Measurements from ENCODE around the gene SS18L1.

SS18L1 gene

DNA sequence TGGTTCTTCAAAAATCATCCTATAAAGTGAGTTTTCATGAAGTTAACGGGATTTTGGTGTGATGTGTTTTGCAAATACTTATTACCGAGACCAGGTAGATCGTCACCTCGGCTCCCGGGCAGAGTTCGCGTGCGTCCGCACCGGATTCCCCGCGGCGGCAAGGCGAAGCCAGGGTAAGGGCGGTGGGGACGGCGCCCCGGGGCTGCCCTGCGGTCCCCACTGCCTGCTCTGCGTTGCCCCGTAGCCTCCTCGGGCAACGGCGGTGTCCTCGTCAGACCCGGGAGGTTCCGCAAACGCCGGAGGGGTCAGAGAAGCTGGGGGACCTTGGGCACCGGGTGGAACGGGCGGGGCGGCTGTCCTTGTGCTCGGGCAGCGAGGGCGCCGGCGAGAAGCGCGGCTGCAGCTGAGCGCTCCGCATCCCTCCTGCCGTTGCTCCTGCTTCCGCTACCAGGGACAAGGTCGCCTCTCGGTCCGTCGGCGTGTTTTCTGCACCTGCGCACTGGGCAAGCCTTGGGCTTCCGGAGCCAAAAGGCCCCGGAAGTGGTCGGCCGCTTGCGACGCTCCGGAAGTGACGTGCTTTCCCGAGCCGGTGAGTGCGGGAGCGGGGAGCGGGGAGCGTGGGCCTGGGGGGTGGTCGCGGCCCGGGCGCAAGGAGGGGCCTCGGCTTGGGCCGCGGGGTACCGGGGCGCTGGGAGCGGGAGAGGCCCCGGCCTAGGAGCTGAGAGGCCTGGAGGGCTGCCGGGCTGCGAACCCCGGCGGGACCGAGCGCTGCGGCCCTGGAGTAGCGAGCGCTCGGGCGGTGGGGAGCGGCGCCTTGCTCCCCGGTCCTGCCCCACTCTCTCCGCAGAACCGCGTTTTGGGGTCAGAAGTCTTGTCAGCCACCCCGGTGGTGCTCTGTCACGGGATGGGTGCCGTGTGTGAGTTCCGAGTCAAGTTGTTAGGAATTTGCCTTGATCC lies 39.2 kb downstream of the SS18L1 start, which contains the start of gene MTG2:
TSS of gene MTG2 (plus strand) at position 560 of the 957 bp plus-strand sequence. CDS start 10,393 bp downstream, outside the sequence.
- peaks cover 8% of the 10 kb centered on the region for H3K79me2 ChIP-seq (ENCODE audit: control insufficient read depth, insufficient read depth, low read length)
- peak within 1 kb of the TSS; percentile 74 for H3K4me3 ChIP-seq (ENCODE audit: low read length)
- H3K9ac ChIP-seq (ENCODE audit: low read length): peak within 1 kb of the TSS; percentile 94
- no peak within 1 kb of the TSS for H2BK120ac ChIP-seq (ENCODE audit: low read depth, low read length)
- peak within 1 kb of the TSS; percentile 92 for H4K8ac ChIP-seq (ENCODE audit: low read depth, low read length)
- peak within 1 kb of the TSS; percentile 76 for H2BK5ac ChIP-seq (ENCODE audit: low read length)
- H3K23ac ChIP-seq (ENCODE audit: low read length): peak within 1 kb of the TSS; percentile 3
- peak within 1 kb of the TSS; percentile 97 for H3K56ac ChIP-seq (ENCODE audit: low read length)
- H3K79me1 ChIP-seq (ENCODE audit: low read length): peaks cover 12% of the 10 kb centered on the region
- H4K5ac ChIP-seq (ENCODE audit: low read length): no peak within 1 kb of the TSS
- no peak within 1 kb of the TSS for H2BK15ac ChIP-seq (replicated peaks; ENCODE audit: low read depth)
- peak within 1 kb of the TSS; percentile 96 for H3K27ac ChIP-seq (ENCODE audit: low read depth, low read length)
- peak within 1 kb of the TSS; percentile 53 for H3K18ac ChIP-seq (ENCODE audit: low read length)
- DNase-seq: peak; percentile 98
- peak within 1 kb of the TSS; percentile 62 for H3K4me2 ChIP-seq (ENCODE audit: low read length)
- H3K4ac ChIP-seq (ENCODE audit: low read depth, low read length): peak within 1 kb of the TSS; percentile 74
- no peaks in the 10 kb centered on the region for H3K36me3 ChIP-seq (ENCODE audit: control insufficient read depth, insufficient read depth, low read length)
- H3K4me1 ChIP-seq (ENCODE audit: control insufficient read depth, low read depth, low read length): no peaks in the 10 kb centered on the region
- no CpG with 5 or more reads among the region's 96 CpGs for WGBS (ENCODE audit: extremely low coverage, insufficient coverage, low lambda C conversion rate)
- H3K27me3 ChIP-seq (ENCODE audit: insufficient read depth, low read length, poor library complexity): no peaks in the 10 kb centered on the region
- H2AK5ac ChIP-seq (ENCODE audit: low read length): no peak within 1 kb of the TSS

DNA sequence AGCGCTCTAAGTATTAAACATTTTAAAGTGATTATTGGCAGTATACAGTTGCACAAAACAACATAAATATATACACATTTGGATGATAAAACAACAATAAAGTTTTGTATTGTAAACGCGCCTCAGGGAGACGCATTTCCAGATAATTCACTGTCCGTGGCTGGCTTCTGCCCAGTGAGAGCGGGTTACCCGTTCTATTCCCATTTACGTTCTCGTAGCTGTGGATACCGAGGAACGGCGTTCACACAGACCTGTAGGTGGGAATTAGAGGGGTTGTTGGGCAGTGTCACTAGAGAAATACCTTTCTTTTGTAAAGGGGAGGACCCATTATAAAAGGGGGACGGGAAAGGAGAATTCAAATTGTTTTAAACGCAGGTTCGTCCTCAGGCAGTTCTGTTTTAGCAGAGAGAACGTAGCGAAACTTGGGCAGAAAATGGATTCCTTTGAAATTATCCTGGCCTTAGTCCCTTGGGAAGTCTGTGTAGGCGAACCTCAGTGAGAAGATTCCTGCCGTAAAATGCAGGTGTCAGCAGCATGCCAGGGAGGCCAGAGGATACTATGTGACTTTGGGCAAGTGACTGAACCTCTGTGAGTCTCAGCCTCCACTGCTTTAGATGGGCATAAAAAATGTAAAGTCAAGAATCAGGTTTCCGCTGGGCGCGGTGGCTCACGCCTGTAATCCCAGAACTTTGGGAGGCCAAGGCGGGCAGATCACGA lies 40.0 kb downstream of the SS18L1 start:
- Histone ChIP-seq H3K9ac (ENCODE audit: low read length) (peak overlapping the region; percentile 85), H3K4ac (ENCODE audit: low read depth, low read length) (no peak overlapping the region), H2AK5ac (ENCODE audit: low read length) (no peak overlapping the region), H2BK15ac (replicated peaks; ENCODE audit: low read depth) (no peak overlapping the region), H3K79me2 (ENCODE audit: control insufficient read depth, insufficient read depth, low read length) (peaks cover 8% of the 10 kb centered on the region), H2BK5ac (ENCODE audit: low read length) (no peak overlapping the region), H3K27me3 (ENCODE audit: insufficient read depth, low read length, poor library complexity) (no peaks in the 10 kb centered on the region), H3K27ac (ENCODE audit: low read depth, low read length) (no peak overlapping the region), H2BK120ac (ENCODE audit: low read depth, low read length) (no peak overlapping the region), H4K5ac (ENCODE audit: low read length) (no peak overlapping the region), H4K8ac (ENCODE audit: low read depth, low read length) (no peak overlapping the region), H3K4me3 (ENCODE audit: low read length) (peak overlapping the region; percentile 74), H3K18ac (ENCODE audit: low read length) (peak overlapping the region; percentile 53), H3K36me3 (ENCODE audit: control insufficient read depth, insufficient read depth, low read length) (no peaks in the 10 kb centered on the region), H3K4me2 (ENCODE audit: low read length) (peak overlapping the region; percentile 57), H3K56ac (ENCODE audit: low read length) (peak overlapping the region; percentile 91), H3K4me1 (ENCODE audit: control insufficient read depth, low read depth, low read length) (no peaks in the 10 kb centered on the region), H3K79me1 (ENCODE audit: low read length) (peaks cover 12% of the 10 kb centered on the region), H3K23ac (ENCODE audit: low read length) (no peak overlapping the region)
- DNase-seq: no peak
- no CpG with 5 or more reads among the region's 25 CpGs for WGBS (ENCODE audit: extremely low coverage, insufficient coverage, low lambda C conversion rate)

DNA sequence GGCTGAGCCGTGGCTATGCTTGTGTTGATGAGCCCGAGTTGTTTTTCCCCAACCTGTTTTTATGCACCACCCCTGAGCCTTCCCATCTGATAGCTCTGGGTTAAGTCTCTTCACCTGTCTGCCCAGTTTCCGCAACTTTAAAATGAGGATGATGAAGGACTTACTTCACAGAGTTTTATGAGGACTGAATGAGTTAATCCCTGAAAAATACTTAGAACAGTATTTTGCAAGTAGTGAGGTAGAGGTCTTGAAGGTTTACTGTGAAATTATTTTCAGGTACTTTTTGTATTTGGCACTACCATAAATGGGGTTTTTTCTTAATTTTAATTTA lies 42.5 kb downstream of the SS18L1 start:
- Histone ChIP-seq H3K4ac (ENCODE audit: low read depth, low read length) (no peak overlapping the region), H2BK5ac (ENCODE audit: low read length) (no peak overlapping the region), H3K27me3 (ENCODE audit: insufficient read depth, low read length, poor library complexity) (no peaks in the 10 kb centered on the region), H4K8ac (ENCODE audit: low read depth, low read length) (no peak overlapping the region), H3K56ac (ENCODE audit: low read length) (no peak overlapping the region), H3K36me3 (ENCODE audit: control insufficient read depth, insufficient read depth, low read length) (no peaks in the 10 kb centered on the region), H3K4me3 (ENCODE audit: low read length) (no peak overlapping the region), H3K27ac (ENCODE audit: low read depth, low read length) (no peak overlapping the region), H3K9ac (ENCODE audit: low read length) (no peak overlapping the region), H2BK15ac (replicated peaks; ENCODE audit: low read depth) (no peak overlapping the region), H3K18ac (ENCODE audit: low read length) (no peak overlapping the region), H3K23ac (ENCODE audit: low read length) (no peak overlapping the region), H3K4me2 (ENCODE audit: low read length) (no peak overlapping the region), H3K4me1 (ENCODE audit: control insufficient read depth, low read depth, low read length) (no peaks in the 10 kb centered on the region), H2AK5ac (ENCODE audit: low read length) (no peak overlapping the region), H4K5ac (ENCODE audit: low read length) (no peak overlapping the region), H3K79me2 (ENCODE audit: control insufficient read depth, insufficient read depth, low read length) (peaks cover 8% of the 10 kb centered on the region), H2BK120ac (ENCODE audit: low read depth, low read length) (no peak overlapping the region), H3K79me1 (ENCODE audit: low read length) (peaks cover 12% of the 10 kb centered on the region)
- WGBS (ENCODE audit: extremely low coverage, insufficient coverage, low lambda C conversion rate): no CpG with 5 or more reads among the region's 3 CpGs
- DNase-seq: no peak

DNA sequence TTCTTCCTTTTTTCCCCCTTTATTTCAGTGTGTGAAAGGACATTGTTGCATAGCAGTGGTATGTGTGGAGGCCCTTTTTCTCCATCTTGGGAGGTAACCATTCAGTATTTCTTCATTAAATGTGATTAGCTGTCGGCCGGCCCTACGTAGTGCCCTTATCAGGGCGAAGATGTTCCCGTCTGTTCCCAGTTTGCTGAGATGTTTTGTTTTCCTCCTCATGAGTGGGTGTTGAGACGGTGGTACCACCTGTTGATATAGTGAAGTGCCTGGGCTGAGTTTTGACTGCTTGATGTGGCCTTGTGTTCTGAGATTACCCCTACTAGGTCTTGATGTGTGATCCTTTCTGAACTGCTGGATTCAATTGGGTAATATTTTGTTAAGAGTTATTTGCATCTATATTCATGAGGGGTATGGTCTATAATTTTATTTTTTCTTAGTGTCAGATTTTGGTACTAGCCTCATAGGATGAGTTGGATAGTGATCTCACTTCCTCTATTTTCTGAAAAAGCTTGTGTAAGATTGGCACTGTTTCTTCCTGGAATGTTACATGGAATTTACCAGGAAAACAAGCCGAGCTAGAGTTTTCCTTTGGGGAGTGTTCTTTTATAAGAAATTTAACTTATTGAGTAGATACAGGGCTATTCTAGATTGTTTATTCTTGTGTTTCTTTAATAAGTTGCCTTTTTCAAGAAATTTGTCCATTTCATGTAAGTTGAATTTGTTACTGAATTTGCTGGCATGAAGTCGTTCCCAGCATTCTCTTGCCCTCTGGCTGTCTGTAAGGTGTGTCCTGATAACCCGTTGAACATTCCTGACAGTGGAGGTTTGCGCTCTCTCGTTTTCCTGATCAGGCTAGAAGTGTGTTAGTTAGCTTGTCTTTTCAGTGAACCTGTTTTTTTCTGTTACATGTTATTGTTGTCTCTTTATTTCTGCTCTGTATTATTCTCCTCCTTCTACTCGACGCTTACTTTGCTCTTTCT lies 43.6 kb downstream of the SS18L1 start:
- Histone ChIP-seq H3K4ac (ENCODE audit: low read depth, low read length) (no peak overlapping the region), H3K27ac (ENCODE audit: low read depth, low read length) (no peak overlapping the region), H2AK5ac (ENCODE audit: low read length) (no peak overlapping the region), H3K27me3 (ENCODE audit: insufficient read depth, low read length, poor library complexity) (no peaks in the 10 kb centered on the region), H3K4me1 (ENCODE audit: control insufficient read depth, low read depth, low read length) (no peaks in the 10 kb centered on the region), H2BK5ac (ENCODE audit: low read length) (no peak overlapping the region), H3K4me2 (ENCODE audit: low read length) (no peak overlapping the region), H2BK120ac (ENCODE audit: low read depth, low read length) (no peak overlapping the region), H2BK15ac (replicated peaks; ENCODE audit: low read depth) (no peak overlapping the region), H3K79me2 (ENCODE audit: control insufficient read depth, insufficient read depth, low read length) (peaks cover 8% of the 10 kb centered on the region), H3K4me3 (ENCODE audit: low read length) (no peak overlapping the region), H3K9ac (ENCODE audit: low read length) (no peak overlapping the region), H3K23ac (ENCODE audit: low read length) (no peak overlapping the region), H3K79me1 (ENCODE audit: low read length) (peaks cover 12% of the 10 kb centered on the region), H4K8ac (ENCODE audit: low read depth, low read length) (no peak overlapping the region), H3K36me3 (ENCODE audit: control insufficient read depth, insufficient read depth, low read length) (no peaks in the 10 kb centered on the region), H3K18ac (ENCODE audit: low read length) (no peak overlapping the region), H4K5ac (ENCODE audit: low read length) (no peak overlapping the region), H3K56ac (ENCODE audit: low read length) (no peak overlapping the region)
- WGBS (ENCODE audit: extremely low coverage, insufficient coverage, low lambda C conversion rate): no CpG with 5 or more reads among the region's 13 CpGs
- DNase-seq: peak; percentile 13

DNA sequence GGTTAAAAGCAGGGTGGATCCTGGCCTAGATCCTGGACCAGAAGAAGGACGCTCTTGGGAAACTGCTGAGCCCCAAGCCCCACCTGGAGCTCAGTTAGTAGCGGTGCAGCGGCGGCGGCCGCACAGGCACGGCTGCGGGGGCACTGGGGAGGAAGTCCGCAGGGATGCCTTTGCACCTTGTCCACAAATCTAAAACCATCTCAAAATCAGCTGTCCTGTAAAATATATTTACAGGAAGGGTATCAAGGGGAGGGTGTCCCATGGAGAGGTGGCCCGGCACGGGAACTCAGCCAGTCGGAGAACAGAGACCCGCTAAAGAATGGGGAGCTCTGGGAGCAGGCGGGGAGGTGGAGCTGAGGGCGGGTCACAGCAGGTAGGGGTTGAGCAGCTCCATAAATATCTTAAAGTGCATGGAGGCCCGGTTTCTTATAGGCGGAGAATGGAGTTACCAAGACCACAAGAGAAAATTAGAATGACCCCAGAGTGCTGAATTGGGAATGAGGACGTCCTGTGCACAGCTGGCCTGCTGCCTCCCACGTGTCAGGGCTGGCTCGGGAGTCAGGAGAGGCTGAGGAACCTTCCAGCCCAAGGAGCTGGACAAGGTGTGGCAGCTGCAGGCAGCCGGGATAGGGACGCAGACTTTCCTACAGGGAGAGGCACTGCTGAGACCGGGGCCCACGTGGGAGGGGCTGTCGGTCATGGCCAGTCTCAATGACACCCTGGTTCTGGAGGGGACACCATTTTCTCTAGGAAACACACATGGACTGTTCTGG lies 47.3 kb downstream of the SS18L1 start:
- no peaks in the 10 kb centered on the region for H3K27me3 ChIP-seq (ENCODE audit: insufficient read depth, low read length, poor library complexity)
- H2BK120ac ChIP-seq (ENCODE audit: low read depth, low read length): no peak overlapping the region
- H3K9ac ChIP-seq (ENCODE audit: low read length): no peak overlapping the region
- H3K23ac ChIP-seq (ENCODE audit: low read length): no peak overlapping the region
- no peak overlapping the region for H3K4ac ChIP-seq (ENCODE audit: low read depth, low read length)
- no CpG with 5 or more reads among the region's 25 CpGs for WGBS (ENCODE audit: extremely low coverage, insufficient coverage, low lambda C conversion rate)
- H2AK5ac ChIP-seq (ENCODE audit: low read length): no peak overlapping the region
- H3K27ac ChIP-seq (ENCODE audit: low read depth, low read length): no peak overlapping the region
- no peak overlapping the region for H3K56ac ChIP-seq (ENCODE audit: low read length)
- no peaks in the 10 kb centered on the region for H3K36me3 ChIP-seq (ENCODE audit: control insufficient read depth, insufficient read depth, low read length)
- no peak overlapping the region for H2BK15ac ChIP-seq (replicated peaks; ENCODE audit: low read depth)
- H3K4me1 ChIP-seq (ENCODE audit: control insufficient read depth, low read depth, low read length): no peaks in the 10 kb centered on the region
- H2BK5ac ChIP-seq (ENCODE audit: low read length): no peak overlapping the region
- H4K8ac ChIP-seq (ENCODE audit: low read depth, low read length): no peak overlapping the region
- H3K79me2 ChIP-seq (ENCODE audit: control insufficient read depth, insufficient read depth, low read length): peaks cover 3% of the 10 kb centered on the region
- peaks cover 3% of the 10 kb centered on the region for H3K79me1 ChIP-seq (ENCODE audit: low read length)
- H3K18ac ChIP-seq (ENCODE audit: low read length): no peak overlapping the region
- H3K4me2 ChIP-seq (ENCODE audit: low read length): no peak overlapping the region
- no peak overlapping the region for H3K4me3 ChIP-seq (ENCODE audit: low read length)
- H4K5ac ChIP-seq (ENCODE audit: low read length): no peak overlapping the region
- no peak for DNase-seq

Measured in mesendoderm (in vitro differentiated cells).